ENCODE results near the gene KRT8.
"Not testable (repeated sequence)": the region's sequence is repeated elsewhere in the genome, so short reads cannot be mapped to it uniquely, and the experiment has no call there.

Gene KRT8

DNA sequence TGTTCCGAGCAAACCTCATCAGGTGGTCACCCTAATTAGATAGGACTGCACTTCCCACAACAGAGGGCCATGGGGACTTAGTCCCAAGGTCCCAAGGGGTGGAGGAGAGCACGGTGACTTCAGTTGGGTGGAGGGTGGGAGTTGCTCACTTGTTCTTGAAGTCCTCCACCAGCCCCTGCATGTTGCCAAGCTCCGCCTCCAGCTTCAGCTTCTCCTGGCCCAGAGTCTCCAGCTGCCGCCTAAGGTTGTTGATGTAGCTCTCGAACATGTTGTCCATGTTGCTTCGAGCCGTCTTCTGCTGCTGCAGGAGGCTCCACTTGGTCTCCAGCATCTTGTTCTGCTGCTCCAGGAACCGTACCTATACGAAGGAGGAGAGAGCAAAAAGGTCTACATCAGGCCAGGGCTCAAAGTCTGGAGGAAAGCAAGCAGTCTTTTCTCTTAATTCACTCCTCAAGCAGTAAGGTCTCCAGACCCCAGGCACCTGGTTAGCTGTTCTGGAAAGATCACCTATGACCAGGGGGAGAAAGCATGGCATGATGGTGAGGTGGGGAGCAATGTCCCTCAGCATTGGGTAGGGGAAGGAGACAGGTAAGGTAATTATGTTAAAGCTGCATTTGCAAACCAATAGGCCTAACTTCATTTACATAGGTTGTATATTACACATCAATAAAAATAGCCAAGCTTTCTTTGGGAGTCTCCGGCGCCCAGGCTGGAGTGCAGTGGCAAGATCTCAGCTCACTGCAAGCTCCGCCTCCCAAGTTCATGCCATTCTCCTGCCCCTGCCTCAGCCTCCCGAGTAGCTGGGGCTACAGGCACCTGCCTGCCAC is 2.9 kb downstream of the KRT8 start:
- no peak for DNase-seq (ENCODE audit: low read depth)

- DNase-seq (ENCODE audit: low read depth) = no peak
Observed at GRCh38 chr12:52900896-52901714, 3.8 kb downstream of the KRT8 start.

- no peak for DNase-seq (ENCODE audit: low read depth)
Observed at GRCh38 chr12:52900166-52900895, 4.5 kb downstream of the KRT8 start.

DNA sequence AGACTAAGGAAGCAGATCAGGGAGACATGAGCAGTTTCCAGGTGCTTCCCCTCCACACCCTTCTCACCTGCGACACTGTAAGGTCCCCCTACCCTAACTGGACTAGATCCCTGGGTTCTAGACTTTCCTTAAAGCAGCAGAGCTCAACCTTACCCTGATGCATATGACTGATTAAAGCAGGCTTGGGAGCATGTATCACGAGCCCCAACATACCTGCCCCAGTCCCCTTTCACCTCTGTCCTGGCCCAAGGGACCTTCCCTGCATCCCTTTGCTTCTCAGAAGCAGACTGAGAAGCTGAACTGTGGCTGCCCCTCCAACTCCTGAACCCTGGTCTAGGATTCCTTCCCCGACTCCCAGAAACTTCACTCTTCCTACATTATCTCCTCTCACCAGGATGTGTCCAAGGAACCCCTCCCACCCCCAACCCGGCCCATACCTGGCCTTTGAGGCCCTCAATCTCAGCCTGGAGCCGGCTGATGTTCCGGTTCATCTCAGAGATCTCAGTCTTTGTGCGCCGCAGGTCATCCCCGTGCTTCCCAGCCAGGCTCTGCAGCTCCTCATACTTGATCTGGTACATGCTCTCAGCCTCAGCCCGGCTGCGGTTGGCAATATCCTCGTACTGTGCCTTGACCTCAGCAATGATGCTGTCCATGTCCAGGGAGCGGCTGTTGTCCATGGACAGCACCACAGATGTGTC is 5.4 kb downstream of the KRT8 start:
- no peak for DNase-seq (ENCODE audit: low read depth)

DNA sequence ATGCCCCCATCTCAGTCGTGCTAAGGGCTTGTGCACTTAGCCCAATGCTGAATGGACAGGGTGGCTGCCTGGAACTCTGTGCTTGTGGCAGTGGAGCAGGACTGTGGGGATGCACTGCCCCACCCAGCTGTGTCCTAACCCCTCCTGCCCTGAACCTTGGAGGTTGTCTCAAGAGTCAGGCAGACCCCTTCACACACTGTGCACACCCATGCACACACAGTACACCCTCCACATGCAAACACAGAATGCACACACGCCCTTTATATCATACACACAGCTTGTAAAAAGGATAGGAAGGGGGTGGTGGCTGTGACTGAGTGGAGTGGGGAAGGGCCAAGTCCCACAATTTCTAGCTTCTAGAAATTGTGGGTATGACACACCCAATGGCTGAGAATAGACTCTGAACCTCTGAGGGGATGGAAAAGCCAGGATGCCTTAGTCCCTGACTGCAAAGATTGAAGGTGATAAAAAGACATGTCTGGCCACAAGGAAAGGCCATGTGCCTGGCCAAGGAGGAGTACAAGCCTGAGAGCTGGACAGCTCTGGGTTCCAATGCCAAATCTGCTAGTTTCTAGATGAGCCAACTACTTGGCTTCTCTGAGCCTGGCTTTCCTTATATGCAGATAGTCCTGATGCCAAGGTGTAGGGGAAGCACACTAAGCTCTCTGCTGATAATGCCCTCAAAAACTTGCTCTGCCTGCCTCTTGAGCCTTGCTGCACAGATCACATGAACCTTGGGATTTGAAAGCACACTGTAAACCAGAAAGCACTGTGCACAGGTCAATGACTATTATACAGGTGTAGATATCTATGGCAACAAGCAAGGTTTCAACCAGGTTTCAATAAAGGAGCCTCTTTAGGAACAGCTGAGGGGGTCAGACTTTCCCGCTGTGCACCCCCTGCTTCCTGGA is 8.4 kb downstream of the KRT8 start:
- no peak for DNase-seq (ENCODE audit: low read depth)

GRCh38 chr12:52895726-52896189 is 9.1 kb downstream of the KRT8 start:
- DNase-seq (ENCODE audit: low read depth) = no peak

DNA sequence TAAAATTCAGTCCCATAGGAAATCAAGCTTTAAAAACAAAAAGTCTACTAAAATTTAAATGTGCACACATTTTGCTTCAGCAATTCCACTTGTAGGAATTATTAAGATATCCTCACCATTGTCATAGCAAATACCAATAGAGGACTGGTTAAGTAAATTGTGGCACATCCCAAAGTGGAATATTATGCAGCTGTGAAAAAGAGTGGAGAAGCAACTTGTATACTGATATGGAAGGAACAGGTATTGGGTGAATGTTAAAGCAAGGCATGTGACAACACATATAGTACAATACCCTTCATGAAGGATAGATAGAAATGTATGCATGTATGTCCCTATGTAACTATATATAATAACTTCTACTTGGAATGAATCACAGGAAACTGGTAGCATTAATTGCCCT is 11.9 kb downstream of the KRT8 start:
- DNase-seq (ENCODE audit: low read depth) = no peak

GRCh38 chr12:52892207-52892852 is 12.5 kb downstream of the KRT8 start:
- no peak for DNase-seq (ENCODE audit: low read depth)

DNA sequence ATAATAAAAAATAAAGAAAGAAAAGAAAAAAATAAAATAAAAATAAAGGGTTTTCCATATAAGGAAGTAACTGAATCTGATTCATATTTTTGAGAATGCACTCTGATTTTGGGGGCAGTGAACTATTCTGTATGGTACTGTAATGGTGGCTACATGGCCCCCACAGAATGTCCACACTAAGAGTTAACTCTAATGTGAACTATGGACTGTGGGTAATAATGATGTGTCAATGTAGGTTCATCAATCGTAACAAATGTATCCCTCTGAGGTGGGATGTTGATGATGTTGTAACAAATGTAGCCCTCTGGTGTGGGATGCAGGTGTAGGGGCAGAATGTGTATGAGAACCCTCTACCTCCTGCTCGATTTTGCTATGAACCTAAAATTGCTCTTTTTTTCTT is 13.8 kb downstream of the KRT8 start:
- DNase-seq (ENCODE audit: low read depth) = no peak

DNA sequence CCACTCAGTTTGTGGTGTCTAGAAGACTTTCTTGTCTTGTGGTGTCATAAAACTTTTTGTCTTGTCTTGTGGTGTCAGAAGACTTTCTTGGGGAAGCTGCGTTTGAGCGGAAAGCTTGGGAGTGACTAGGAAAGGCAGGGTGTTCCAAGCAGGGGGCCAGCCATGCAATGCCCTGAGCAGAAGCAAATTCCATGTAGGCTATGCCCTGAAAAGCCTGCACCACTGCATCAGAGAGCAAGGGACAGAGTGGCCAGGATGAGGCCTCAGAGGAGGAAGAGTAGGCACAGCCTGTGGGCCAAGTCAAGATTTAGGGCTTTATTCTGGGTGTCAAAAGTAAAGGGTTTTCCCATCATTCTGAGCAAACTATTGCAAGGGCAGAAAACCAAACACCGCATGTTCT is 14.5 kb downstream of the KRT8 start:
- DNase-seq (ENCODE audit: low read depth) = no peak

DNA sequence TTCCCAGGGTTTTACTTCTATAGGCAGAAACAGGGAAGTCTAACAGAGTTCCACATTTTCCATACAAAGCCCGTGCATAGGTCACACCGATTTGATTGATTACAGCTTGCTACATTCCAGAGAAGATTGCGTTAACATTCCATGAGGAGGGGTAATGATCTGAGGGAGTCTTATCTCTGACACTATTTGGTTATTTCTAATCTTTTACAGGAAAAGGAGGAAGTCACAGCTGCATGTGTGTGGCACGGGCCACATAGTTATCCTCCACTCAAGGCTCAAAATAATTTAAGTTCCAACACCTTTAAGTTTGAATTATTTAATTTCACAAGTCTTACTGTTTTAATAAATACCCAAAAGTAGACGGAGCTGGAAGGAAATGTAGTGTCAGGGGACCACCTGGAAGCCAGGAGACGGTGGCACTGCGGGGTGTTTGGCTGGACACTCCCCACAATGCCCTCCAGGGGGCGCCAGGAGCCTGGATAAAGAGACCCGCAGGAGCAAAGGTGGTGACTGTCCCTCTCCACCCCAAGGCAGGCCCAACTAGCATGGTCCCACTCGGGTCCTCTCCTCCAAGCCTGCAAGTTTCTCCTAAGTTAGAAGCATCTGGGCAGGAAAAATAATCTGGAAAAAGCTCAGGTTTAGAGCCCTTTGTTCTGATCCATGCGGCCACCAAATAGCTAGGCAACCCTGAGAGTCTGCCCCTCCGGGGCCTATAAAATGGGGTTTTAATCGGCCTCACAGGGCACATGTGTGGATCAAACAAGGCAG is 20.2 kb downstream of the KRT8 start:
- DNase-seq (ENCODE audit: low read depth) = peak; percentile 77

DNA sequence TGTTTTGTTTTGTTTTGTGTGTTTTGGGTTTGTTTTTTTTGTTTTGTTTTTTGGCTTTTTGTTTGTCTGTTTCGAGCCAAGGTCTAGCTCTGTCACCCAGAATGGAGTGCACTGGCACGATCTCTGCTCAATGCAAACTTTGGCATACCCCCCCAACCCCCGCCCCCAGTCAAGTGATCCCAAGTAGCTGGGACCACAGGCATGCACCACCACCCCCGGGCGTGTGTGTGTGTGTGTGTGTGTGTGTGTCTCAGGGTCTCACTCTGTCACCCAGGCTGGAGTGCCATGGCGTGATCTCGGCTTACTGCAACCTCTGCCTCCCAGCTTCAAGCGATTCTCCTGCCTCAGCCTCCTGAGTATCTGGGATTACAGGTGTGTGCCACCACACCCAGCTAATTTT is 24.4 kb downstream of the KRT8 start:
- not testable (repeated sequence) for DNase-seq (ENCODE audit: low read depth)

DNA sequence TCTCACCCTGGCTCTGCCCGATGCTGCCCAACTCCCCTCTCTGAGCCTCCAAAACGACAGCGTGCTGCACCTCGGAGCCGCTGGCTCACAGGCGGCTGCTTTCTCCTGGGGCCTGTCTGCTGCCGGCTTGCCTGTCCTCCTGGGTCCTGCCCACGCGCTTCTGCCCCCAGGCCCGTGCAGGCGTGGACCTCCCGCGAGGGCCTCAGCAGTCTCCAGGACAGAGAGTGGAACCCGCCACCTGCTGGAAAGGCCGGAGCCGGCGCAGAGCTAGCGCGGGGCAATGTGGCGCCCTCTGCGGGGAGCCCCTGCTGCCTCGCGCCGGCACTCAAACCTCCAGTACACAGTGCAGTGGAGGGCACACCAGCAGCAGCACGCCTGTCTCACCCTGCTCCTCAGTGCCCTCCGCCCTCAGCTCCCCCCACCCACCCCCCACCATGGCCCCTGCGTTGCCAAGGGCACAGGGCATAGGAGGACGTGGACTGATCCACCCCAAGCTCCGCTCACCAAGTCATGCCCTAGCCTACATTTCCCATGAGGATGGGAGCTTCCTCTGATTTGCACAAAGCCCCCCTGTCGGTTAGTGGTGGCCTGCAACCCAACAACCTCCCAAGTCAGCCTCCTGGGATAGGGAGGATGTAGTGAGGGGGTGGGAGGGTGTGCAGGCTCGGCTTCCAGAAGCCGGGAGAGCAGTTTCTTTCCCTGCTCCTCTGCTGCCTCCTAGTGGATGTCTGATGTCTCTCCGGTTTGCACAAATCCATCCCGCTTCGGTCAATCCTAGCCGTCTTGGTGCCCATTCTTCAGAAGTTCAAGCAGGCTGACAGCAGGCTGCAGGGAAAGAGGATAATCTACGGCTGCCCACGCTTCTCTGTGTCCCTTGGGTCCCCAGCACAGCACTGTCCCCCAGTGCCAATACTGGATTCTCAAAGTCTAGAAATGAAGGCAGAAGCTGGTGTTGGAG is 25.2 kb downstream of the KRT8 start:
- DNase-seq (ENCODE audit: low read depth) = peak; percentile 72

DNA sequence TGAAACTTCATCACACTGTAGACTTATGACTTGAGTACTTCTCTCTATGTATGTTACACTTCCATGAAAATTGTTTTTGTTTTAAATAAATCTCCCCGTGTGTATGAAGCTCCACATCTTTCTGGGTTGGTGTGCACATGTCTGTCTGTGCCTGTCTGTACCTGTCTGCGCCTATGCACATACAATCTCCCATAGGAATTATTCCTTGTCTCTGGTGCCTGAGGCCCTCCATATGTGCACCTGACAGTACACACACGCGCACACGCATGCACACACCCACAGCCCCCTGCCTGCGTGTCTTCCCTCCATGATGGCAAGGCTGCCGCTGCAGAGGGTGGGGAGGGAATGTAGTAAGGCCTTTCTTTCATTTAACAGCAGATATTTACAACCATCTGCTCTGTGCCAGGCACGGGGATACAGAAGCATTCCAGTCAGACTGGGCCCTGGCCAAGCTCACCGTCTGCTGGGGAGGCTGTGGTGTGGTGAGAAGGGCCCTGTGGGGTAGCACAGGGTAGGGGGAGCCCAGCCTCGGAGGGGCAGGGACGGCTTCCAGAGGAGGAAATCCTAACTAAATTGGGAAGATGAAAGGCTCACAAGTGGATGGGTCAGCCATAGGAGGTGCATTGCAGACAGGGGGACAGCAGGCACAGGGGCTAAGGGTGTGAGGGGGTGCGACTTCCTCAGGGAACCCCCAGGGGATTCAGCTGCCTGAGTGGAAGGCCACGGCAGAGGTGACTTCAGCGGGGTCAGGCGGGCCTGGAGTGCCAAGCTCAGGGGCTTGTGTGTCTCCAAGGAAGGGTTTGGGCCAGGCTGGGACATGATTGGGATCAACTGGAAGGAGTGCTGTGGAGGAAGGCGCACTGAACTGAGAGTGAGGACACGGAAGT is 26.1 kb downstream of the KRT8 start:
- DNase-seq (ENCODE audit: low read depth) = no peak

GRCh38 chr12:52877242-52877641 is 27.6 kb downstream of the KRT8 start:
- no peak for DNase-seq (ENCODE audit: low read depth)

GRCh38 chr12:52876372-52876771 is 28.5 kb downstream of the KRT8 start:
- DNase-seq (ENCODE audit: low read depth) = no peak
